Hindlimb muscle (tissue), 1 donor: ENCODE data around the gene FALEC. TPM values are rescaled to one million over a fixed set of nuclear protein-coding genes. Genes with fewer than 3 reads are reported as not detected.

Experiments
- DNase-seq: peaks from one replicate; pipeline ENCODE4 v3.0.0-alpha.2; 2013
- polyA plus RNA-seq: library from polyadenylated mRNA; unstranded; fragments of 120-200 nt; gene quantifications from one replicate; pipeline ENCODE4 v1.2.1, GENCODE V29; 2013; ENCODE audit not compliant: insufficient read length

FALEC gene
- polyA plus RNA-seq, 1 donor, result 1.9 TPM

- DNase-seq, result no peak
These were observed 2.7 kb upstream of the FALEC start for GRCh38 chr1:150512846-150513245.

GRCh38 chr1:150513351-150513791 lies 2.2 kb upstream of the FALEC start:
- no peak for DNase-seq

GRCh38 chr1:150514260-150514659 lies 1.3 kb upstream of the FALEC start:
- DNase-seq, result no peak

- DNase-seq, result no peak
These were observed 632 bp upstream of the FALEC start for GRCh38 chr1:150514913-150515327.

- peak; percentile 32 for DNase-seq
These were observed 569 bp downstream of the FALEC start for GRCh38 chr1:150516050-150516591.

DNA sequence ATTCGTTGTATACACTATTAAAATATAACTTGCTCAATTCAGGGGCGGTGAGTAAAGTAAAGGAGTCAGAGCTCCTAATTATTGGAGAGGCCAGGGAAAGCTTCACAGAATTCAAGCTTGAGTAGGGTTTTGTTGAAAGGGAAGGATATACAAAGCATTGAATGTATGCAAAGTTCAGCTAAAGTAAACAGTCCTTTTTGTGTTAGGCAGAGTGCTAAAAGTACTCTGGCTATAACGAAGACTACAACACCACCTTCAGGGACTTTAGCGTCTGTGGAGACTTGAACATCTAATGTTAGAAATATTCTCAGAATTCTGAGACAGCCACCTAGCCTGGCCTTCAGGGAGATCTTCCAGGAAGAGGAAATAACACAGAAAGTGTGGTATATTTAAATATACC lies 1.1 kb downstream of the FALEC start:
- no peak for DNase-seq

- DNase-seq, result no peak
These were observed 5.8 kb downstream of the FALEC start for GRCh38 chr1:150521196-150521968.

DNA sequence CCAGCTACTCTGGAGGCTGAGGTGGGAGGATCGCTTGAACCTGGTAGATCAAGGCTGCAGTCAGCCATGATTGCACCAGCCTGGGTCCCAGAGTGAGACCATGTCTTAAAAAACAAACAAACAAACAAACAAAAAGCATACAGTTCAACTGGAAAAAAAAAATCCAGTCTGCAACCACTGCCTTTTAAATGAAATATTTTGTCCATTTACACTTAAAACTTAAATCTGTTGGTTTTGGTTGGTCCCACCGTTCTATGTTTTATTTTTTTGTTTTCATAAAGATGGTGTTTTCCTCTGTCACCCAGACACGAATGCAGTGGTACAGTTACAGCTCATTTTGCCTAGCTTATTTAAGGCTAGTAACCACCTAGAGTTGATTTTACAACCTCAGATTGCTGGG lies 9.8 kb downstream of the FALEC start:
- DNase-seq, result no peak

GRCh38 chr1:150528196-150528595 lies 12.6 kb downstream of the FALEC start:
- DNase-seq, result no peak

DNA sequence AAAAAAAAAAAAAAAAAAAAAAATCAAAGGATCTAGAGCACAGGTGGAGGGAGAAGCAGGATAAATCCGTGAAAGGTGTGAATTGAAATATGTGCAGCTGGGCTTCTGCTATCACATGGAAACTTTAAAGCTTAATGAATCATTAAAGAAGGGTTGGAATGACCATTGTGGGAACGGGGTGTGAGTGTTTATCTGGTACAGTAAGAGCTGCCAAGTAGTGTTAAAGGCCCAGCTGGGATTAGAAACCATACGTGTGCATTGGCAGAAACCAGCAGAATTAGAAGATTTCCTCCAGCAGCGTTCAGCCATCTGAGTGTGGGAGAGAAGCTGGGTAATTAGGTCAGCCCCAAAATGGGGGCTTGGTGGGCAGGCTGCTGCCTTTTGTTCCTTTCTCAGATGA lies 13.5 kb downstream of the FALEC start:
- DNase-seq, result no peak

GRCh38 chr1:150530491-150531159 lies 15.1 kb downstream of the FALEC start:
- DNase-seq, result no peak

GRCh38 chr1:150532860-150533259 lies 17.3 kb downstream of the FALEC start:
- DNase-seq, result no peak

- DNase-seq, result no peak
These were observed 18.4 kb downstream of the FALEC start for GRCh38 chr1:150534002-150534401.

DNA sequence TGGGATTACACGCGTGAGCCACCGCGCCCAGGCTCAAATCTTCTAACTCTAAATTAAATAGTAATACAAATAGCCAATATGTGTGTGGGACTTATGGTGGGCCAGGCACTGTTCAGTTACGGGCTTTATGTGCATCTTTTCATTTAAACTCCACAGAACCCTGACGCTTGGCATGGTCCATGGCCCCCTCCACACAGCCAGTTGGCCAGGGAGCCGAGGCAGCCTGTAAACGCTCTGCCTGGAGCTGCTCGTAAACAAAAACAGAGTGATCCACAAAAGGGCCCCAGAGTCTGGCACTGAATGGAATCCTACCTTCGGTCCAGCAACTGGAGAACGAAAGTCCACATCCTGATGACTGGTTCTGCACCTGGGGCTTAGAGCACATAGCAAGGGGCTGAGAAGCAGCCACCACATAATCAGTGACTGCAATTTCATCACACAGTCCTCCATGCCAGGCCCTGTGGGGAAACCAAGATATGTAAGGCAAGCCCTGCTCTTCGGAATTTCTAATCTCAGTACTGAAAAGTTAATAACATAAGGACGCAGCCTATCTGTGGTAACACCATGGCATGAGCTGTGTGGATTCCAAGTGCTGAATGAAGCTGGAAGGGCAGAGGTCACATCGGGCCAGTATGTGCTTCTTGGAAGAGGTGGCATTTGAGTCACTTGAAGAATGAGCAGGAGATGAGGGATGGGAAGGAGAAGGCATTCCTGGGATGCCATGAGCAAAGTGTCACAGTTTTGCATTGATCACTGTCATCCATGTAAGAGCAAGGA lies 20.1 kb downstream of the FALEC start:
- DNase-seq, result no peak

- DNase-seq, result no peak
These were observed 21.5 kb downstream of the FALEC start for GRCh38 chr1:150536836-150537731.

GRCh38 chr1:150537732-150538684 lies 22.5 kb downstream of the FALEC start:
- DNase-seq, result no peak

DNA sequence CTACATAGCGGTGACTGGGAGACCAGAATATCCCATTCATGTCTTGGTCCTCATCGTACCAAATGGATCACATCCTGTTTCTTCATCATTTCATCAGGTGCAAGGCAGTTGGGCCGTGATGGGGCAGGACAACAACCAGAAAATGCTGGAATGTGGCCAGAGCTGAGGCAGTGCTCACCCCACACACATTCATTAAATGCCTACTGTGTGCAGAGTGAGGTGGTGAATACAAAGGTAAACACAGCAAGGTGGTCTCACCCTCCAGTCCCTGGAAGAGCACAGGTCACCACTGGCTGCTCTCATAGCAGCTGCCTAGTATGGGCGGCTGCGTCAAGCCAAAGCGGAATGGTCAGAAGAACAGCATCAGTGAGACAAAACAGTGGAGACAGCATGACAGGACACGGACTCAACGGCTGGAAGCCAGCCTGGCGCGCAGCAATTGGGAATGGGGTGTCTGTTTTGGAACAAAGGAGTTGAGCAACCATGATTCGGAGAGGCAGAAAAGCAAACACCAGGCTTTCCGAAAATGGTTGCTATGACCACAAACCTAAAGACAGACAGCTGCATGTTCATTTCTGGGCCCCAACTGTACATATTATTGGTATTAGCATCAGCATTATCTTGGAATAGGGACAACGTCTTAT lies 28.1 kb downstream of the FALEC start:
- peak; percentile 69 for DNase-seq

DNA sequence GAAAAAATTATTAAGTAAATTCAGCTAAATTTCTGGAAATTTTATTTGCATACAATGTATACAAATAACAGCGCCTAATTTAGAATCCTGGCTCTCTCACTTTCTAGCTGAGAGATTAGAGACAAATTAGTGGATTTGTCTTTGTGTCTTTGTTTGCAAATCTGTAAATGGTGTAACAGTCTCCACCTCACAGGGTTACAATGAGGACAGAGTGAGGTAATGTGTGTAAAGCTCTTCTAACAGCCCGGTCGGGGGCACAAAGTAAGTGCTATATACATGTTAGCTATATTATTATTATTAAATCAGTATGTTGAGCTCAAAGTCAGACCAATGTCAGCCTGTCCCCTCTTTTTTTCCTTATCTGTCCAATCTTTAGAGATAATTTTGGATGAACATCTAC lies 28.7 kb downstream of the FALEC start:
- DNase-seq, result no peak

DNA sequence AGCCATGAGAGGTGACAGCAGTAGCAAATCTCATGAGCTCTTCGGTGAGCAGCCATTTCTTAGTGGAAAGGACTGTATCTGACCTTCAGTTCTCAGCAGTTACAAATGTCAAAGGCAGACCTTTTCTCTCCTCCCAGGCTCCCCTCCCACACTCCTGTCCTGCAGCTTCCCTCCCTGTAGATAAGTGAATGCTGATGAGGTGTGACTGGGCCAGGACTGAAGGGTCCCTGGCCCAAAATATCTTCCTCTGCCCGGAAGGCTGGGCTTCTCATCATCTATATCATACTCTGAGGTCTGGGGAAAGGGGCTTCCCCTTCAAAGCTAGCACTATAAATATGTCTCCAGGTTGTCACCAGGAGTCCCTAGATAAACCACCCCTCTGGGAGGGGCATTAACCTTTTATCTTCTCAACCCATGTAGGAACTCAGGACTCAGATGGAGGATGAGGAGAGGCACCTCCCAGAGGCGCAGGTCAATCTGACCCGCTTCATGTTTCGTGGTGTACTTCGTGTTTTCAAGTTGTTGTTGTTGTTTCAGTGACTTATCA lies 30.0 kb downstream of the FALEC start:
- no peak for DNase-seq
